NCI-H128 (cell line): ENCODE results near the gene ABCA7.

Experiments used
- DNase-seq: peaks from one replicate; lab custom pipeline; 2025; ENCODE audit not compliant: unreplicated experiment; lab: John Stamatoyannopoulos, UW

Gene ABCA7

DNA sequence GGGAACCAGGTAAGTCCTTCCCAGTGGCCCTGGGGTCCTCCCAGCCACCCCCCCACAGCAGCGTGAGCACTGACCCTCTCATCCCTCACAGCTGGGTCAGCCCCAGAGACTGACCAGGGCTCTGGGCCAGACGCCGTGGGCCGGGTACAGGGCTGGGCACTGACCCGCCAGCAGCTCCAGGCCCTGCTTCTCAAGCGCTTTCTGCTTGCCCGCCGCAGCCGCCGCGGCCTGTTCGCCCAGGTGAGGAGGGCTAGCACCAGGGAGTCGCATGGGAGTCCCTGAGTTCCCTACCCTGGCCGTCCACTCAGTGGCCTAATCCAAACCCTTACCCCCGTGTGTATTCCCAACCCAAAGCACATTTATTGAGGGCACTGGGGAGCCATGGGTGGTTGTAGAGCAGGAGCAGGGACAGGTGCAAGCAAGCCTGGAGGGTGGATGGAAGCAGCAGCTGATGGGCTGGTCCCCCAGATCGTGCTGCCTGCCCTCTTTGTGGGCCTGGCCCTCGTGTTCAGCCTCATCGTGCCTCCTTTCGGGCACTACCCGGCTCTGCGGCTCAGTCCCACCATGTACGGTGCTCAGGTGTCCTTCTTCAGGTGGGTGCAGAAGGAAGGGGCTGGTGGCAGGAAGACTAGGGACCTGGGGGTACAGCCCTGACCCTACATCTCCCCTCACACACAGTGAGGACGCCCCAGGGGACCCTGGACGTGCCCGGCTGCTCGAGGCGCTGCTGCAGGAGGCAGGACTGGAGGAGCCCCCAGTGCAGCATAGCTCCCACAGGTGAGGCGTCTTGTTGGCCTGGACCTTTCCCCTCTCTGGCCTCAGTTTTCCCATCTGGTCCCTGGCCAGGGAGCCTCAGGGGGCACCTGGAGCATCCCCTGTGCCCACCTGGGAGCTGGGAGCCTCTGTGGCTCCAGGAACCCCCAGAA is 14.5 kb downstream of the ABCA7 start:
- DNase-seq = no peak

DNA sequence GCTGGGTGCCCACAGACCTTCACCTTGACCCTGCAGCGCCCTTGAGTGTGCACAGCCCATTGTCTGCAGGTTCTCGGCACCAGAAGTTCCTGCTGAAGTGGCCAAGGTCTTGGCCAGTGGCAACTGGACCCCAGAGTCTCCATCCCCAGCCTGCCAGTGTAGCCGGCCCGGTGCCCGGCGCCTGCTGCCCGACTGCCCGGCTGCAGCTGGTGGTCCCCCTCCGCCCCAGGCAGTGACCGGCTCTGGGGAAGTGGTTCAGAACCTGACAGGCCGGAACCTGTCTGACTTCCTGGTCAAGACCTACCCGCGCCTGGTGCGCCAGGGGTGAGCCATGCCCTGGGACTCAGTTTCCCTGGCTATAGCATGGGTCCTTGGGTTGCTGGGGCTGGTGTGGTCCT is 15.1 kb downstream of the ABCA7 start:
- DNase-seq = no peak

DNA sequence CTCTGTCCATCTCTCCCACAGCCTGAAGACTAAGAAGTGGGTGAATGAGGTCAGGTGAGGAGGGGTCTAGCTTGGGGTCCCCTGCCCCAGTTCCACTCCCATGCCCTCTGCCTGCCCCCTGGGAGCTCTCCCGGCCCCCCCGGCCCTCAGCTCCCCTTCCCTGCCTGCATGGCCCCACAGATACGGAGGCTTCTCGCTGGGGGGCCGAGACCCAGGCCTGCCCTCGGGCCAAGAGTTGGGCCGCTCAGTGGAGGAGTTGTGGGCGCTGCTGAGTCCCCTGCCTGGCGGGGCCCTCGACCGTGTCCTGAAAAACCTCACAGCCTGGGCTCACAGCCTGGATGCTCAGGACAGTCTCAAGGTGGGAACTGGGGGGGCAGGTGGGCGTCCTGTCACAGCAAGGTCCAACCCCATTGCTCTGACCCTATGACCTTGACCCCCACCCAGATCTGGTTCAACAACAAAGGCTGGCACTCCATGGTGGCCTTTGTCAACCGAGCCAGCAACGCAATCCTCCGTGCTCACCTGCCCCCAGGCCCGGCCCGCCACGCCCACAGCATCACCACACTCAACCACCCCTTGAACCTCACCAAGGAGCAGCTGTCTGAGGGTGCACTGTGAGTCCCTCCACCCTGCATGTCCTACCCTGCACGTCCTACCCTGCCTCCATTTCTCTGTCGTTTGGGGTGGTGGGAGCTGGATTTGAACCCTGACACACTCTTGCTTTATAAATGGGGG is 16.1 kb downstream of the ABCA7 start:
- no peak for DNase-seq

DNA sequence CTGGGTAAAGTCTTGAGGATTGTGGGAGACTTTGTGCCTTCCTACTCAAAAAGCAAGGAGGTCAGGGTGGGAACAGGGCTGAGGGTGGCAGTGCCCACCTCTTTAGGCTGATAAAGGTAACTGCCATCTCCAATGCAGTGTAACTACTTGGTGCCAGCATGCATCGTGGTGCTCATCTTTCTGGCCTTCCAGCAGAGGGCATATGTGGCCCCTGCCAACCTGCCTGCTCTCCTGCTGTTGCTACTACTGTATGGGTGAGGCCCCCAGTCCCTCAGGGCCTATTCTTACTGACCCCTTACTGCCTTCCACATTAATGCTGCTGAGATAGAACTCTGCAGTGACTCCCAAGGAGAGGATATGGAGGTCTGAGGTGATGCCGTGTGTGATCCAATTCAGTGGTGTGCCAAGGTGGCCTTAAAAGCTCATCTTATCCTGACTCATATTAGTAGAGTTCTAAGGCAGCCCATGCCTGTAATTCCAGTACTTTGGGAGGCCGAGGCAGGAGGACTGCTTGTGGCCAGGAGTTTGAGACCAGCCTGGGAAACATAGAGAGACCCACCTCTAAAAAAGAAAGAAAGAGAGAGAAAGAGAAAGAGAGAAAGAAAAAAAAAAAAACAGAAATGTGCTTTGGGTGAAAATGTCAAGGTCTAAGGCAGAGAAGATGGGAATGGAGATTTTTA is 17.4 kb downstream of the ABCA7 start:
- no peak for DNase-seq

DNA sequence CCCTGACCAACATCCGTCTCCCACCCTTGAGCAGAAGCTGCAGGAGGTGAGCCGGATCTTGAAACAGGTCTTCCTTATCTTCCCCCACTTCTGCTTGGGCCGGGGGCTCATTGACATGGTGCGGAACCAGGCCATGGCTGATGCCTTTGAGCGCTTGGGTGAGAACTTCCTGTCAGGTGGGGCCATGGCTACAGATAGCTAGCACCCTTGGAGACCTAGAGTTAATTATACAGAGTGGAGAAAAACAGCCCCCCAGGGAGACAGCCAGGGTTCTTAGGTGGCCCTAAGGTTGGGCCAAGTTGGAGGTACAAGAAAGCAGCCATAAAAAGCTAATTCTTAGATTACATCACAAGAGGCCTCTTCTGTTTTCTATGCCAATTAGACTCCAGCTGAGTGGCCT is 18.2 kb downstream of the ABCA7 start:
- no peak for DNase-seq

DNA sequence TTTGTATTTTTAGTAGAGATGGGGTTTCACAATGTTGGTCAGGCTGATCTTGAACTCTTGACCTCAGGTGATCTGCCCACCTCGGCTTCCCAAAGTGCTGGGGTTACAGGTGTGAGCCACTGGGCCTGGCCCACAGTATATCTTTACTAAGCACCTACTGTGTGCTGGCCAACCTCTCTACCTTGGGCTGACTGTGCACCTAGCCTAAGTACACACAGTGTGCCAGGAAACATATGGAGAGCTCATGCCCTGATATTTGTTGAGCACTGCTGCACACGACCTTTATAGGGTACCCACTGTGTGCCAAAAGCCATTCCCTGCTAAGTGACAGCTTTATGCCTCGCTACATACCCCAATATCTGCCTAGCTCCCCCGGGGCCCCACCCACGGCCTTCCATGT is 20.8 kb downstream of the ABCA7 start:
- DNase-seq = no peak

DNA sequence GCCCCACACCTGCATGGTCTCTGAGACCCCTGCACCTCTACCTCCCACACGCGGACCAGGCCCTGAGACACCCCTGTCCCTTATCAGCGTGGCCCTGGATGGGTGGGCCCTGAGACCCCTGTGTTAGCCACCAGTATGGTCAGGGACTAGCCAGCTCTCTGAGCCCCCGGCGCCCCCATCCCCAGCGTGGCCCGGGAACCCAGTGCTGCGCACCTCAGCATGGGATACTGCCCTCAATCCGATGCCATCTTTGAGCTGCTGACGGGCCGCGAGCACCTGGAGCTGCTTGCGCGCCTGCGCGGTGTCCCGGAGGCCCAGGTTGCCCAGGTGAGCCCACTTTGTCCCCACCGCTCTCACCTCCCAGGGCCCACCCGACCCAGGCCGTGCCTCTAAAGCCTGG is 22.1 kb downstream of the ABCA7 start:
- DNase-seq = no peak

DNA sequence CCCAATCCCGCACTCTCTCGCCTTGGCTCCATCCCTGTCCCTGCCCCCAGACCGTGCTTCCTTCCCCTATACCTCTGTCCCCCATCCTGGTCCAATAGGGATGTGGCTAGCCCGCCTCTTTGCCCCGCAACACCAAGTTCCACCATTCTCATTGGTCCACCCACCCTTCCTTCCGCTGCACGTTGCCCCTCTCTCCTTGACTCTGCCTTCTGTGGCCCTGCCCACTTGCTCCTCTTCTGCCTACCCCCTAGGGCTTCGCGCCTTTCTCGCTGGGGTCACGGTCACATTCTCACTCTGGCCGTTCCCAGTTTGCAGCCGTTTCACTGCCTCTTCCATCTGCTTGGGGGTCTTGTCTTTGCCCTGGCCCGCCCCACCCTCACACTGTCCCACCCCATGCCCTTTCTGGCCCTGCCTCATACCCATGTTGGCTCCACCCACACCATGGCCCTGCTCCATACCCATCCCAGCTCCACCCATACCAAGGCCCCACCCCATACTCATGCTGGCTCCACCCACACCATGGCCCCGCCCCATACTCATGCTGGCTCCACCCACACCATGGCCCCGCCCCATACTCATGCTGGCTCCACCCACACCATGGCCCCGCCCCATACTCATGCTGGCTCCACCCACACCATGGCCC is 22.6 kb downstream of the ABCA7 start:
- DNase-seq = no peak

DNA sequence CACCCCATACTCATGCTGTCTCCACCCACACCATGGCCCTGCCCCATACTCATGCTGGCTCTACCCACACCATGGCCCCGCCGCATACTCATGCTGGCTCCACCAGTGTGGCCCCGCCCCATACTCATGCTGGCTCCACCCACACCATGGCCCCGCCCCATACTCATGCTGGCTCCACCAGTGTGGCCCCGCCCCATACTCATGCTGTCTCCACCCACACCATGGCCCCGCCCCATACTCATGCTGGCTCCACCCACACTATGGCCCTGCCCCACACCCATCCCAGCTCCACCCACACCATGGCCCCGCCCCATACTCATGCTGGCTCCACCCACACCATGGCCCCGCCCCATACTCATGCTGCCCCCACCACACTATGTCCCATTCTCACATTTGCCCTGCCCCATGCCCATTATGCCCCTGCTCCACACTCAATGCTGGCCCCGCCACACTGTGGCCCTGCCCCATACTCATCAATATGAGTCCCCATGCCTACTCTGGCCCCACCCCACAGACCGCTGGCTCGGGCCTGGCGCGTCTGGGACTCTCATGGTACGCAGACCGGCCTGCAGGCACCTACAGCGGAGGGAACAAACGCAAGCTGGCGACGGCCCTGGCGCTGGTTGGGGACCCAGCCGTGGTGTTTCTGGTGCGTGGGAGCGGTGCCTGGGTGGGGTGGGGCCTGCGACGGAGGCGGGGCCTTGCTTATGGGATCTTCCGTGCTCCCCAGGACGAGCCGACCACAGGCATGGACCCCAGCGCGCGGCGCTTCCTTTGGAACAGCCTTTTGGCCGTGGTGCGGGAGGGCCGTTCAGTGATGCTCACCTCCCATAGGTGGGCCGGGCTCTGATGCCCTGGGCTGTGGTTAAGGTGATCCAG is 23.4 kb downstream of the ABCA7 start:
- no peak for DNase-seq

DNA sequence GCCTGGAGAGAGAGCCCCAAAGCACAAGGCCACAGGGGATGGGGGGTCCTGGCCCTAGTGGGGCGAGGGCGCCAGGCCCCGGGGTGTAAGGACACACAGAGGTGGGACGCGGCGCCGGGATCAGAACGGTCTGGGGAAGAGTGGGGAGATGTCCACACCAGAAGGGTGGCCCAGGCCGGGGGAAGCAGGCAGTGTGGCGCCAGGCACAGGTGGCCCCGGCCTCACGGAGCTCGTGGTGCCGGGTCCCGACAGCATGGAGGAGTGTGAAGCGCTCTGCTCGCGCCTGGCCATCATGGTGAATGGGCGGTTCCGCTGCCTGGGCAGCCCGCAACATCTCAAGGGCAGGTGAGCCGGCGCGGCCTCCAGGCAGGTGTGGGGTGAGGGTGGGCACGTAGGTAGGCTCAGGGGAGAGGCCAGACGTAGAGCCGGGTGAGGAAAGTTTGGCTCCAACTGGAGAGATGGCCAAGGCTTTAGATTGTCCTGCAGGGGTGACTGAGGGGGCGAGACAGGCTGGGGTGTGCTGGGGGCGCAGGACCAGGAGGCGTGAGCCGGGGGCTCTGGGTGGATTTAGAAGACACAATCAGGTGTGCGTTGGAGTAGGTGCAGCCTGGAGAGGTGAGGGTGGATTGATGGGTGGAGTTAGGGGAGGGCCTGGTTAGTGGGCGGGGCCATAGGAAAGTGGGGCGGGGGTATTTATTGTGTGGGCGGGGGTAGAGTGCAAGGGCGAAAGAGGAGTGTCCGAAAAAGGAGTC is 24.2 kb downstream of the ABCA7 start:
- DNase-seq = no peak

DNA sequence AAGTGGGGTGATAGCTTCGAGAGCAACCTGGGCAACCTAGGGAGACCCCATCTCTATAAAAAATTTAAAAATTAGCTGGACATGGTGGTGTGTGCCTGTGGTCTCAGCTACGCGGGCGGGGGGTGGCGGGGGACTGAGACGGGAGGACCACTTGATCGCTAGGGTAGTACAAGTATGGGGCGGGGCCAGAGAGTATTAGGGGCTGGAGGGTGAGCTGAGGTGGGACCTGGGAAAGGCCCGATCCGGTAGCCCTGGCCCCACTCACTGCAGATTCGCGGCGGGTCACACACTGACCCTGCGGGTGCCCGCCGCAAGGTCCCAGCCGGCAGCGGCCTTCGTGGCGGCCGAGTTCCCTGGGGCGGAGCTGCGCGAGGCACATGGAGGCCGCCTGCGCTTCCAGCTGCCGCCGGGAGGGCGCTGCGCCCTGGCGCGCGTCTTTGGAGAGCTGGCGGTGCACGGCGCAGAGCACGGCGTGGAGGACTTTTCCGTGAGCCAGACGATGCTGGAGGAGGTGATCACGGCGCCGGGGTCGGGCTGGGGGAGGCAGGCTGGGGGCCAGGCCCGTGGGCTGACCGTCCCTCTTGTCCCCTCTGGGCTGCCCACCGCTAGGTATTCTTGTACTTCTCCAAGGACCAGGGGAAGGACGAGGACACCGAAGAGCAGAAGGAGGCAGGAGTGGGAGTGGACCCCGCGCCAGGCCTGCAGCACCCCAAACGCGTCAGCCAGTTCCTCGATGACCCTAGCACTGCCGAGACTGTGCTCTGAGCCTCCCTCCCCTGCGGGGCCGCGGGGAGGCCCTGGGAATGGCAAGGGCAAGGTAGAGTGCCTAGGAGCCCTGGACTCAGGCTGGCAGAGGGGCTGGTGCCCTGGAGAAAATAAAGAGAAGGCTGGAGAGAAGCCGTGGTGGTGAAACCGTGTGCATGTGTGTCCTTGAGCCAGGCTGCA is 25.0 kb downstream of the ABCA7 start:
- DNase-seq = no peak

DNA sequence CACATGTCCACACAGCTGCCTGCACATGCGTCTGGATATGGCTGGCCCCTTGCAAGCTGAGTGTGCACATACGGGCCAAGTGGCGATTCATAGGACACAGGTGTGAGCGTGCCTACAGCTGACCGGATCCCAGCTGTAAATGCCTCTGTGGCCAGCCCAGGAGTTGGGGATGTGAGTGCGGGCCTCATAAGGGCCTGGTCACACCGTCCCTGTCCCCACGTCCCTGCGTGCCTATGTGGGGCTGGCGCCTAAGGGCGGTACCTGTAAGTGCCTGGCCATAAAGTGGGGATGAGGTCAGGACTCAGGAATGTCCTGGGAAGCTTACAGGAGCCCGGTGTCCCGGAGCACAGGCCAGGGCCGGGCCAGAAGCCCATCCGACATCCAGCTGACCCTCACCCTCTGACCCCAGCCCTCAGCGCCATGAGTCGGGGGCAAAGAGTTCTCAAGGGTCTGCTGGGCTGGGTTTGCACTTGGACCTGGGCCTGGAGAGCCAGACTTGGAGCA is 25.8 kb downstream of the ABCA7 start:
- DNase-seq = no peak

DNA sequence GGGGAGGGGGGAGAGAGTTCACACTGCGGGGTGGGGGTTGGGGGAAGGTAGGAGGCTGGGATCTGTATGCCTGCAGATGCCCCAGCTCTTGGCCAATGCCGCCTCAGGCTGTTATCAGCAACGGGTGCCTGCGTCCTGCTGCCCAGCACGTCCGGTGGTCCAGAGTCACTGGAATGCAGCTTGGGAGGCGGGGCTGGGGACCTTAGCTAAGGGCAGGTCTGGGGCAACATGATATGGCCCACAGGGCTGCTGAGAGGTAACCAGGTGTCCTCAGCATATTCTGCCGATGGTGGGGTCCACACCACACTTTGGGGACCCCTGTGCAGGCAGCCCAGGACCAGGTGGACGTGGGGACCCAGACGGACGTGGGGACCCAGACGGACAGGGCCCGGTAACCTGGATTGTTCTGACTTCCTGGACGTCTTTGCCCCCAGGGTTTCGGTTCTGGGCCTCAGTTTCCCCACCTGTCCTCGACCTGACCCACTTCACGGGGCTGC is 26.4 kb downstream of the ABCA7 start:
- DNase-seq = no peak

DNA sequence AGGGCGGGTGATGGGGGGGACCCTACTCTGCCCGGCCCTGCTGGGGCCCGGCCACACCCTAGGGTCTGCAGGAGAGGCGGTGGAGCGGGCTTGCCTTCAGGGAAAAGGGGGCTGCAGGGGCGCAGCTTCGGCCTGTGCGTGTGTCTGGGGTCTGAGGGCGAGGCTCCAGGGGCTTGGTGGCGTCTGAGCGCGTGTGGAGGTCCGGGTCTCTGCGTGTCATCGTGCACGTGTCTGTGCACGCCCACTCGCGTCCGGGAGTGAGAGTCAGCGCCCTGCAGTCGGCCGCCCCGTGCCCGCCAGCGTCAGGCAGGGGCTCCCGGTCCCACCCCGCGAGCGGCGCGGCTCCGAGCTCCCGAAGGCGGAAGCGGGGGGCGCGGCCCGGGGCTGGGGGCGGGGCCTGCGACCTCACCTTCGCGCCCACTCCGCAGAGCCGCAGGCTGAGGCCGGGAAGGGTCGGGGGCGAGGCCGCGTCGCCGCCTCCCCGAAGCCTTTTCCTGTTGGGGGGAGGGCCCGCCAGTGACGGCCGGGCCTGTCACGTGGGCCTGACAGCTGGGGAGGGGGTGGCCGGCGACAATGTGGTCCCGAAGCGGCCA is 26.9 kb downstream of the ABCA7 start, which contains the start of gene ARHGAP45:
Gene ARHGAP45 (plus strand): TSS at position 420 of the 593 bp plus-strand sequence. CDS start 239 bp downstream, outside the sequence.
- DNase-seq = no peak

DNA sequence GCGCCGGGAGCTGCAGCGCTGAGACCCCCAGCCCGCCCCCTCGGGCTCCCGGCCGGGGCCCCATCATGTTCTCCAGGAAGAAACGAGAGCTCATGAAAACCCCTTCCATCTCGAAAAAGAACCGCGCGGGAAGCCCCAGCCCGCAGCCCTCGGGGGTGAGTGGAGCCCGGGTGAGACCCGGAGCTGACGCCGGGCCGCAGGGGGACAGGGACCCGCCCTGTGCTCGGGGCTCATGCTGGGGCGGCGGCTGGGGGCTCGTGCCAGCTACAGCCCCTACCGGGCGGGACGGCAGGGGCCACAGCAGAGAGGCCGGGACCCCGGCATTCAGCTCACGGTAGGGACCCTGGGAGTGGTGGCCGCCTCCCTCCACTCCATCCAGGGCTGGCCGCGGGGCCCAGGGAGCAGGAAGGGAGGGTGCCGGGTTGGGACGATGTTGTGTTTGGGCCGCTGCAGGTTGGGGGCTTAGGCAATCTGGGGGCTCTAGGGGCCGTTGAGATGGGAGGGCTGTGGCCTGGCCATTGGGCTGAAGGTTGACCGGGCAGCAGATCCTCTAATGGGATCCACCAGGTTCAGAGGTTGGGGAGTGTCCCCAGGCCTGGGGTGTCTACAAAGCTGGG is 27.5 kb downstream of the ABCA7 start:
- DNase-seq = no peak

DNA sequence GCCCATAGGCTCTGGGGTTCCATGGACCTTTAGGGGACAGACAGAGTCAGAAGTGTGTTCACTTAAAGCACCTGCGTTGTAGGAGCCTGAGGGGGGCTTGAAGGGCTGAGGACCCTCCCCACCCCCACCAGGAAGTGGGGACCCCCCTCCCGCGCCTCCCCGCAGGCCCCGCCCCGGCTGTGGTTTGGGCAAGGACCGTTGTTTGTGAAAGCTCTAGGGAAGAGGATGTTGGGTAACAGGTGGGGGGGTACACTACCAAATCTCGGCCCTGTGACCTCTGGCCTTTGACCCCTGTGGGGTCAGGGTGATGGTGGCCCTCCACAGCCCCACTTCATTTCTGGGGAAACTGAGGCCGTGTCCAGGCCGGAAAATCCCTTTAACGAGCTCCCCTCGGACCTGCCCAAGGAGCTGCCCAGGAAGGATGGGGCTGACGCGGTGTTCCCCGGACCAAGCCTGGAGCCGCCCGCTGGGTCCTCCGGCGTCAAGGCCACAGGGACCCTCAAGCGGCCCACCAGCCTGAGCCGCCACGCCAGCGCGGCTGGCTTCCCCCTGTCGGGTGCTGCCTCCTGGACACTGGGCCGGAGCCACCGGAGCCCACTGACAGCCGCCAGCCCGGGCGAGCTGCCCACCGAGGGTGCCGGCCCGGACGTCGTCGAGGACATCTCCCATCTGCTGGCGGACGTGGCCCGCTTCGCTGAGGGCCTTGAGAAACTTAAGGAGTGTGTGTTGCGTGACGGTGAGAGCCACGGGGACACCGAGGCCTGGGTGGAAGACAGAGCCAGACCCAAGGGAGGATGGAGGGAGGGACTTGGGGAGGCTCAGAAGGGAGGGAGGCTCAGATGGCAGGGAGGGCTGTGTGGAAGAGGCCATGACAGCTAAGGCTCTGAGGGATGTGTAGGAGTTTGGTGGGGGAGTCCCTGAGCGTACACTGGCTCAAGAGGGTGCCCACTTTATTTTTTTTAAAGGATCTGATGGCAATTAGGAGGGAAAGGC is 28.4 kb downstream of the ABCA7 start:
- no peak for DNase-seq
